Measurements from ENCODE around the gene IL17RA.

DNA sequence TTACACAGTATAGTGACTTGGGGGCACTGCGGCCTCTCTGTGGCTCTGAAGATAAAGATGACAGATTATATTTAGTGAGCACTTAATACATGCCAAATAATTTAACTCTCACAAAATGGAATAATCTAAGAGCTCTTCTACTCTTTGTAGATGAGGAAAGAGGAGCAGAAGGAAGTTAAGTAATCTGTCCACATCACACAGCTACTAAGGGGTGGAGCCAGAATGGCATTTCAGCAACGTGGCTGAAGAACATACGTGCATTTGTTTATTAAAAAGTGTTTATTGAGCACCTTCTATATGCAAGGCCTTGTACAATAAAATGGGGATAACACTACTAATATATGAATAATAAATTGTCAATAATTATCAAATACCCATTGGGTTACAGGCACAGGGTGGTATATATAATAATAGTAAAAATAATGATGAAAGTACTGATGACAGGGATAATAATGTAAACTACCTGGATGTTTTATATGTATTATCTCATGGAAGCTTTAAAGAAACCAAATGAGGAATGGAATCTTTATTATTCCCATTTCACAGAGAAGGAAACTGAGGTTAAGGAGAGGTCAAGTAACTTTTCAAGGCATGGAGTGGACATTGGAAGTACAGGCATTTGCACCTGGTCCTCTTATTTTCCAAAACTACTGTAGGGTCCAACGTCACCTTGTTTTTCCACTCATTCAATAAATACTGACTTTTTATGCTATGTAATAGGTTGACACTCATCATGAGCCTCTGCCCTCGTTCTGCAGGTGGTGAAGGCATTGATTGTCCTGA is 38.0 kb upstream of the IL17RA start:
- TF ChIP-seq, protein P1, sequence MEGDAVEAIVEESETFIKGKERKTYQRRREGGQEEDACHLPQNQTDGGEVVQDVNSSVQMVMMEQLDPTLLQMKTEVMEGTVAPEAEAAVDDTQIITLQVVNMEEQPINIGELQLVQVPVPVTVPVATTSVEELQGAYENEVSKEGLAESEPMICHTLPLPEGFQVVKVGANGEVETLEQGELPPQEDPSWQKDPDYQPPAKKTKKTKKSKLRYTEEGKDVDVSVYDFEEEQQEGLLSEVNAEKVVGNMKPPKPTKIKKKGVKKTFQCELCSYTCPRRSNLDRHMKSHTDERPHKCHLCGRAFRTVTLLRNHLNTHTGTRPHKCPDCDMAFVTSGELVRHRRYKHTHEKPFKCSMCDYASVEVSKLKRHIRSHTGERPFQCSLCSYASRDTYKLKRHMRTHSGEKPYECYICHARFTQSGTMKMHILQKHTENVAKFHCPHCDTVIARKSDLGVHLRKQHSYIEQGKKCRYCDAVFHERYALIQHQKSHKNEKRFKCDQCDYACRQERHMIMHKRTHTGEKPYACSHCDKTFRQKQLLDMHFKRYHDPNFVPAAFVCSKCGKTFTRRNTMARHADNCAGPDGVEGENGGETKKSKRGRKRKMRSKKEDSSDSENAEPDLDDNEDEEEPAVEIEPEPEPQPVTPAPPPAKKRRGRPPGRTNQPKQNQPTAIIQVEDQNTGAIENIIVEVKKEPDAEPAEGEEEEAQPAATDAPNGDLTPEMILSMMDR (IDR thresholded peaks at IDR 0.05), result no peak
- TF ChIP-seq POLR2AphosphoS5 (IDR thresholded peaks at IDR 0.05), result no peak

Measured in upper lobe of left lung (tissue), 4 donors.